Peyer's patch (tissue), 4 donors: ENCODE data around the gene GLUD2.

Source experiments
- POLR2A ChIP-seq, 2 donors: fragments of 450-650 bp; IDR thresholded peaks; one replicate each; pipeline ENCODE4 v1.5.1; 2017; ENCODE audit warnings: antibody characterized with exemption in 2 of 2, mild to moderate bottlenecking in 2 of 2, moderate library complexity in 2 of 2
- TF ChIP-seq, protein P1 (sequence below), 6 experiments: fragments of 450-650 bp in 4 of 6; fragments of 200-600 bp in 2 of 6; sonication (generic) in 1 of 6; IDR thresholded peaks; one replicate each; pipeline ENCODE4 v1.5.1; 2017 to 2019; ENCODE audit warnings: antibody characterized with exemption in 6 of 6, mild to moderate bottlenecking in 3 of 6, moderate library complexity in 1 of 6

DNA sequence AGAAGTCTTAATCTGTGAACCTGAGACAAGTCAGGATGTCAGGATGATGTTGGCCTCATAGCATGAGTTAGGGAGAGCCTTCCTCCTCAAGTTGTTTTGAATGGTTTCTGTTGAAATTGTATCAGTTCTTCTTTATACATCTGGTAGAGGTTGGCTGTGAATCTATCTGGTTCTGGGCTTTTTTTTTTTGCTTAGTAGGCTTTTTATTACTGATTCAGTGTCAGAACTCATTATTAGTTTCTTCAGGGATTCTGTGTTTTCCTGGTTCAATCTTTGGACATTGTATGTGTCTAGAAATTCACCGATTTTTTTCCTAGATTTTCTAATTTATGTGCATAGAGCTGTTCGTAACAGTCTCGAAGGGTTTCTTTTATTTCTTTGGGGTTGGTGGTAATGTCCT, 14.9 kb downstream of the GLUD2 start:
- TF ChIP-seq POLR2A (IDR thresholded peaks at IDR 0.05): no peak
- TF ChIP-seq, protein P1, sequence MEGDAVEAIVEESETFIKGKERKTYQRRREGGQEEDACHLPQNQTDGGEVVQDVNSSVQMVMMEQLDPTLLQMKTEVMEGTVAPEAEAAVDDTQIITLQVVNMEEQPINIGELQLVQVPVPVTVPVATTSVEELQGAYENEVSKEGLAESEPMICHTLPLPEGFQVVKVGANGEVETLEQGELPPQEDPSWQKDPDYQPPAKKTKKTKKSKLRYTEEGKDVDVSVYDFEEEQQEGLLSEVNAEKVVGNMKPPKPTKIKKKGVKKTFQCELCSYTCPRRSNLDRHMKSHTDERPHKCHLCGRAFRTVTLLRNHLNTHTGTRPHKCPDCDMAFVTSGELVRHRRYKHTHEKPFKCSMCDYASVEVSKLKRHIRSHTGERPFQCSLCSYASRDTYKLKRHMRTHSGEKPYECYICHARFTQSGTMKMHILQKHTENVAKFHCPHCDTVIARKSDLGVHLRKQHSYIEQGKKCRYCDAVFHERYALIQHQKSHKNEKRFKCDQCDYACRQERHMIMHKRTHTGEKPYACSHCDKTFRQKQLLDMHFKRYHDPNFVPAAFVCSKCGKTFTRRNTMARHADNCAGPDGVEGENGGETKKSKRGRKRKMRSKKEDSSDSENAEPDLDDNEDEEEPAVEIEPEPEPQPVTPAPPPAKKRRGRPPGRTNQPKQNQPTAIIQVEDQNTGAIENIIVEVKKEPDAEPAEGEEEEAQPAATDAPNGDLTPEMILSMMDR (IDR thresholded peaks at IDR 0.05): no peak
